Astrocyte (in vitro differentiated cells and primary cell): ENCODE results near the gene LINGO4. TPM values are rescaled to one million over a fixed set of nuclear protein-coding genes. Genes with fewer than 3 reads are reported as not detected.

Experiments
- DNase-seq: peaks from one replicate; pipeline ENCODE4 v3.0.0-alpha.2; 2010; ENCODE audit warnings: low read depth
- FAIRE-seq: peaks from 2 replicates; lab custom pipeline; 2011; peaks lifted over from hg19 to GRCh38; lab: Jason Lieb, UNC
- H2AFZ ChIP-seq: 2 replicates; pipeline ENCODE4 v1.6.0; 2012; ENCODE audit warnings: low read depth, low read length, inconsistent platforms
- H3K27ac ChIP-seq: 2 replicates; pipeline ENCODE4 v1.5.1; 2011; ENCODE audit warnings: low read depth, low read length, inconsistent platforms
- H3K27me3 ChIP-seq: 2 replicates; pipeline ENCODE4 v1.6.0; 2011; ENCODE audit warnings: low read length, inconsistent platforms; ENCODE audit not compliant: insufficient read depth
- H3K36me3 ChIP-seq: 2 replicates; pipeline ENCODE4 v1.5.1; 2011; ENCODE audit warnings: low read length, inconsistent platforms; ENCODE audit not compliant: insufficient read depth
- H3K4me1 ChIP-seq: 2 replicates; pipeline ENCODE4 v1.5.1; 2011; ENCODE audit warnings: low read length, inconsistent platforms; ENCODE audit not compliant: insufficient read depth
- H3K4me2 ChIP-seq: 2 replicates; pipeline ENCODE4 v1.6.0; 2012; ENCODE audit warnings: low read length, inconsistent platforms
- H3K4me3 ChIP-seq: 2 replicates; pipeline ENCODE4 v1.5.1; 2011; ENCODE audit warnings: low read depth, mild to moderate bottlenecking, low read length, inconsistent platforms; ENCODE audit not compliant: insufficient read depth
- H3K79me2 ChIP-seq: 2 replicates; pipeline ENCODE4 v1.6.0; 2012; ENCODE audit warnings: mild to moderate bottlenecking, low read length, inconsistent platforms; ENCODE audit not compliant: insufficient read depth
- H3K9ac ChIP-seq: 2 replicates; pipeline ENCODE4 v1.6.0; 2012; ENCODE audit warnings: mild to moderate bottlenecking, low read length, inconsistent platforms
- H3K9me3 ChIP-seq: 2 replicates; pipeline ENCODE4 v1.5.1; 2012; ENCODE audit warnings: low read depth, mild to moderate bottlenecking, low read length, inconsistent platforms; ENCODE audit not compliant: insufficient read depth
- H4K20me1 ChIP-seq: 2 replicates; pipeline ENCODE4 v1.6.0; 2012; ENCODE audit warnings: low read length, inconsistent platforms; ENCODE audit not compliant: insufficient read depth
- H3K27ac Mint-ChIP-seq: one replicate; pipeline ENCODE4 v1.8.0; 2021; ENCODE audit warnings: mild to moderate bottlenecking, mixed read lengths; ENCODE audit not compliant: unreplicated experiment
- H3K27me3 Mint-ChIP-seq: one replicate; pipeline ENCODE4 v1.8.0; 2021; ENCODE audit warnings: low read depth, mixed read lengths; ENCODE audit not compliant: unreplicated experiment
- H3K36me3 Mint-ChIP-seq: one replicate; pipeline ENCODE4 v1.8.0; 2021; ENCODE audit warnings: low read depth, mixed read lengths; ENCODE audit not compliant: unreplicated experiment
- H3K4me1 Mint-ChIP-seq: one replicate; pipeline ENCODE4 v1.8.0; 2021; ENCODE audit warnings: low read depth, mixed read lengths; ENCODE audit not compliant: unreplicated experiment
- H3K4me3 Mint-ChIP-seq: one replicate; pipeline ENCODE4 v1.8.0; 2021; ENCODE audit warnings: mild to moderate bottlenecking, moderate library complexity, mixed read lengths; ENCODE audit not compliant: unreplicated experiment
- H3K9me3 Mint-ChIP-seq: one replicate; pipeline ENCODE4 v1.8.0; 2021; ENCODE audit warnings: mild to moderate bottlenecking, mixed read lengths; ENCODE audit not compliant: unreplicated experiment
- EZH2 ChIP-seq: IDR thresholded peaks from 2 replicates; pipeline ENCODE4 v1.6.1; 2012; ENCODE audit warnings: mild to moderate bottlenecking, low read length, inconsistent platforms; ENCODE audit not compliant: insufficient read depth
- total RNA-seq: library from RNA; stranded (reverse); gene quantifications from 2 replicates; pipeline ENCODE4 v1.2.1, GENCODE V29; 2021
- TF ChIP-seq, protein P1 (sequence below): IDR thresholded peaks from 2 replicates; pipeline ENCODE4 v1.5.1; 2011; ENCODE audit warnings: low read depth, mild to moderate bottlenecking, inconsistent platforms, low read length, moderate library complexity; ENCODE audit not compliant: insufficient read depth

LINGO4 gene
- total RNA-seq, 1 donor from 2014 or later, result not detected

DNA sequence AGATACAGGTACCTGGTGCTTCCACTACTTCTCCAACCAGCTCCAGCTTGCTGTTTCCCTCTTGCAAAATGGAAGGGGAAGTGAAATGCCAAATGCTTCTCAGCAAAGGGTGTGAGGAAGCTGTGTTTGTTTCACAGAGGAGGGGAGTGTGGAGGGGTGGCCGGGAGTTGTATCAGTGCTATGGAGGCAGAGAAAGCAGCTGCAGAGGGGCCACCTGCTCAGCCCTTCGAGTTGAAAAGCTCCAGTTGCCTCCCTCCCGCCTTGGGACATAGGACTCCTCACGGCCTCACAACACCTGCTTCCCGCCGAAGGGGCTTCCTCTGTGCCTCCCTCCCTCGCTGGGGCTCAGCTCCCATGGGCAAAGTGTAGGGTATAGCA lies 12.1 kb upstream of the LINGO4 start:
- no peak overlapping the region for H3K4me3 Mint-ChIP-seq

DNA sequence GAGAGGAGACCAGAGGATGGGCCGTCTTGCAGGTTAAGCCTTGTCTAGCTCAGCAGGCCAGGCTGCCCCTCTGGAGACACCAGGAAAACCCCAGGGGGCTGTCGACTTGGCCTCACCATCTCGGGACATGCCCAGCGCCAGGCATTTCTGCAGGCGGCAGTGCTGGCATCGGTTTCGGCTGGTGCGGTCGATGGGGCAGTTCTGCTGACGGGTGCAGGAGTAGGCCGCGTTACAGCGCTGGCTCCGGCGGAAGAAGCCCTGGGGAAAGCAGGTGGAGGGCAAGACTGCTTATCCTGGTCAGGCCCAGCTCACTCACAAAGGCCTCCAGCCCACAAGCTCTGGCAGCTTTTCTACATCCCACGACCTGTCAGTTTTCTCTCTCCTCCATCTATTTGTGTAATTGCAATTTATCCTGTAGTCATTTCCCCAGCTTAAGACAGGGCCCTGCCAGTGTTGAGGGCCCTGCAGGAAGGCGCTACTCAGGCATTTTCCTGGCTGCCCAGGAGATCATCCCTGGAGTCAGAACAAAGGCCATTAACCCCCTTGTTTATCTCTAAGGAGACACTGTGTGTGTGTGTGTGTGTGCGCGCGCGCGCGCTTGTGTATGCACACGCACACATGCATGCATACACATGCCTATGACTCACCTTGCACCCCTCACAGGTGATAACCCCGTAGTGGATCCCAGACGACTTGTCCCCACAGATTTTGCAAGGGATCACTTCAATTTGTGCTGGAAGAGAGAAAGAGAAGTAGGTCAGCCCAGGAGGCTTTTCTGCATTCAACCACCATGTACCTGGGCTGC lies 11.5 kb upstream of the LINGO4 start:
- TF ChIP-seq EZH2, result no peak
- TF ChIP-seq, protein P1, sequence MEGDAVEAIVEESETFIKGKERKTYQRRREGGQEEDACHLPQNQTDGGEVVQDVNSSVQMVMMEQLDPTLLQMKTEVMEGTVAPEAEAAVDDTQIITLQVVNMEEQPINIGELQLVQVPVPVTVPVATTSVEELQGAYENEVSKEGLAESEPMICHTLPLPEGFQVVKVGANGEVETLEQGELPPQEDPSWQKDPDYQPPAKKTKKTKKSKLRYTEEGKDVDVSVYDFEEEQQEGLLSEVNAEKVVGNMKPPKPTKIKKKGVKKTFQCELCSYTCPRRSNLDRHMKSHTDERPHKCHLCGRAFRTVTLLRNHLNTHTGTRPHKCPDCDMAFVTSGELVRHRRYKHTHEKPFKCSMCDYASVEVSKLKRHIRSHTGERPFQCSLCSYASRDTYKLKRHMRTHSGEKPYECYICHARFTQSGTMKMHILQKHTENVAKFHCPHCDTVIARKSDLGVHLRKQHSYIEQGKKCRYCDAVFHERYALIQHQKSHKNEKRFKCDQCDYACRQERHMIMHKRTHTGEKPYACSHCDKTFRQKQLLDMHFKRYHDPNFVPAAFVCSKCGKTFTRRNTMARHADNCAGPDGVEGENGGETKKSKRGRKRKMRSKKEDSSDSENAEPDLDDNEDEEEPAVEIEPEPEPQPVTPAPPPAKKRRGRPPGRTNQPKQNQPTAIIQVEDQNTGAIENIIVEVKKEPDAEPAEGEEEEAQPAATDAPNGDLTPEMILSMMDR, result no peak
- DNase-seq (no peak), FAIRE-seq (no peak)
- Mint-ChIP-seq H3K4me1 (peaks cover 2% of the 10 kb centered on the region), H3K27ac (no peak overlapping the region), H3K27me3 (peaks cover 80% of the 10 kb centered on the region), H3K36me3 (peaks cover 2% of the 10 kb centered on the region), H3K9me3 (peaks cover 1% of the 10 kb centered on the region), H3K4me3 (no peak overlapping the region)
- no peaks in the 10 kb centered on the region for H4K20me1 ChIP-seq
- H3K79me2 ChIP-seq, result no peaks in the 10 kb centered on the region
- no peak overlapping the region for H3K27ac ChIP-seq
- no peaks in the 10 kb centered on the region for H3K36me3 ChIP-seq
- no peaks in the 10 kb centered on the region for H3K9me3 ChIP-seq
- no peak overlapping the region for H3K4me2 ChIP-seq
- no peak overlapping the region for H3K4me3 ChIP-seq
- peaks cover 16% of the 10 kb centered on the region for H3K27me3 ChIP-seq
- H2AFZ ChIP-seq, result no peak overlapping the region
- no peak overlapping the region for H3K9ac ChIP-seq
- H3K4me1 ChIP-seq, result no peaks in the 10 kb centered on the region

More for the DNA sequence above, 12.1 kb upstream of the LINGO4 start:
- Mint-ChIP-seq H3K27ac (no peak overlapping the region), H3K4me1 (peaks cover 6% of the 10 kb centered on the region), H3K27me3 (peaks cover 82% of the 10 kb centered on the region), H3K9me3 (peaks cover 1% of the 10 kb centered on the region), H3K36me3 (peaks cover 2% of the 10 kb centered on the region)
- Histone ChIP-seq H3K9ac (no peak overlapping the region), H3K4me2 (no peak overlapping the region), H2AFZ (no peak overlapping the region), H3K4me1 (no peaks in the 10 kb centered on the region), H4K20me1 (no peaks in the 10 kb centered on the region), H3K4me3 (no peak overlapping the region), H3K27ac (no peak overlapping the region), H3K9me3 (no peaks in the 10 kb centered on the region), H3K79me2 (no peaks in the 10 kb centered on the region), H3K36me3 (no peaks in the 10 kb centered on the region), H3K27me3 (peaks cover 12% of the 10 kb centered on the region)
- FAIRE-seq, result no peak
- no peak for DNase-seq
- TF ChIP-seq, protein P1, result no peak
- no peak for TF ChIP-seq EZH2
